Thyroid gland (tissue), 4 donors: ENCODE measurements around the gene CT45A5.

Experiments used
- CTCF ChIP-seq, 6 experiments: fragments of 200-600 bp in 3 of 6; fragments of 450-650 bp in 3 of 6; sonication (generic) in 3 of 6; IDR thresholded peaks; one replicate each; pipeline ENCODE4 v1.5.1; 2016 to 2019; ENCODE audit warnings: antibody characterized with exemption in 6 of 6, mild to moderate bottlenecking in 2 of 6, inconsistent platforms in 1 of 6, moderate library complexity in 1 of 6
- POLR2A ChIP-seq, 2 donors: fragments of 450-650 bp; IDR thresholded peaks; one replicate each; pipeline ENCODE4 v1.6.1; 2017; ENCODE audit warnings: antibody characterized with exemption in 2 of 2, mild to moderate bottlenecking in 2 of 2, moderate library complexity in 1 of 2

DNA sequence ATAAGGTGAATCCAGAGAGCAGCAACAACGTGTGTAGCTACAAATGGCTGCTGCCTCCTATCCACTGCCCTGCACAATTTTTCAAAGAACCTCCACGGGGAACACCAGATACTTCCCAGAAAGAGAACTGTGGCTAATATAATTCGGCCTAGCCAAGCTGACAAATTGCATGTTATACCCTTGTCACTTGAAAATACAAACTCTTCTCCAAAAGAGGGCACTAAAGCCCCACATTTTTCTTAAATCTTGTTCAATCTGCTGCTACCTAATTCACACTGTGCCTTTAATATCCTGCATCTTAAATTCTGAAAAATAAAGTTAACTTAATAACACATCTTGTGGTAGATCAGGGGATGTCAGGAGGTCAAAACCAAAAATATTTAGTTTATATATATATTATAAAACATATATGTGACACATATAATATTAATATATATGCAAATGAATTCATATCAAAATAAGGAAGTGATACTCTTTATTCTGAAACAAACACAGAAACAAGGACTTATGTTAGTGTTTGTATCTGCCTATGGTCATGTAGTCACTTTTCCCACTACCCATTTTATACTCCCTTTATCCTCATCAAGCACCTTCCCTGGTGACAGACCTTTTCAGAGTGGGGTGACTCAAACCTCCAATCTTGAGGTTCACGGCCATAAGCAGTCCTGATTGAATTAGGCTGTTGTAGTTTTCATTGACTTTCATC is 47.8 kb downstream of the CT45A5 start:
- TF ChIP-seq POLR2A (IDR thresholded peaks at IDR 0.05) (no peak), CTCF (IDR thresholded peaks at IDR 0.05) (no peak)
